ENCODE data around the gene OTOF.

Gene OTOF

GRCh38 chr2:26430826-26431225 is 47.1 kb downstream of the OTOF start:
- H3K36me3 ChIP-seq (ENCODE audit: control insufficient read depth, insufficient read depth, low read length), result no peaks in the 10 kb centered on the region
- H3K4me3 ChIP-seq (ENCODE audit: low read length), result no peak overlapping the region
- H3K27me3 ChIP-seq (ENCODE audit: control insufficient read depth, insufficient read depth, low read length), result no peaks in the 10 kb centered on the region
- H3K4me1 ChIP-seq (ENCODE audit: control insufficient read depth, insufficient read depth, low read length), result no peaks in the 10 kb centered on the region
- H3K9me3 ChIP-seq (ENCODE audit: control insufficient read depth, low read length), result no peaks in the 10 kb centered on the region
- no peak overlapping the region for H3K9ac ChIP-seq (ENCODE audit: low read length)

GRCh38 chr2:26429779-26430578 is 47.9 kb downstream of the OTOF start:
- Histone ChIP-seq H3K9ac (ENCODE audit: low read length) (no peak overlapping the region), H3K4me1 (ENCODE audit: control insufficient read depth, insufficient read depth, low read length) (no peaks in the 10 kb centered on the region)

GRCh38 chr2:26428846-26429245 is 49.1 kb downstream of the OTOF start:
- Histone ChIP-seq H3K4me1 (ENCODE audit: control insufficient read depth, insufficient read depth, low read length) (no peaks in the 10 kb centered on the region), H3K27me3 (ENCODE audit: control insufficient read depth, insufficient read depth, low read length) (no peaks in the 10 kb centered on the region), H3K36me3 (ENCODE audit: control insufficient read depth, insufficient read depth, low read length) (no peaks in the 10 kb centered on the region), H3K4me3 (ENCODE audit: low read length) (no peak overlapping the region), H3K9me3 (ENCODE audit: control insufficient read depth, low read length) (no peaks in the 10 kb centered on the region), H3K9ac (ENCODE audit: low read length) (no peak overlapping the region)

More at GRCh38 chr2:26429779-26430578, 47.9 kb downstream of the OTOF start:
- Histone ChIP-seq H3K9me3 (ENCODE audit: control insufficient read depth, low read length) (no peaks in the 10 kb centered on the region), H3K36me3 (ENCODE audit: control insufficient read depth, insufficient read depth, low read length) (no peaks in the 10 kb centered on the region), H3K4me3 (ENCODE audit: low read length) (no peak overlapping the region), H3K27me3 (ENCODE audit: control insufficient read depth, insufficient read depth, low read length) (no peaks in the 10 kb centered on the region)

- Histone ChIP-seq H3K4me1 (ENCODE audit: control insufficient read depth, insufficient read depth, low read length) (no peaks in the 10 kb centered on the region), H3K27me3 (ENCODE audit: control insufficient read depth, insufficient read depth, low read length) (no peaks in the 10 kb centered on the region), H3K9ac (ENCODE audit: low read length) (no peak overlapping the region), H3K36me3 (ENCODE audit: control insufficient read depth, insufficient read depth, low read length) (no peaks in the 10 kb centered on the region), H3K4me3 (ENCODE audit: low read length) (no peak overlapping the region), H3K9me3 (ENCODE audit: control insufficient read depth, low read length) (no peaks in the 10 kb centered on the region)
Measured at GRCh38 chr2:26424221-26424620, 53.7 kb downstream of the OTOF start.

- H3K27me3 ChIP-seq (ENCODE audit: control insufficient read depth, insufficient read depth, low read length), result no peaks in the 10 kb centered on the region
- no peaks in the 10 kb centered on the region for H3K36me3 ChIP-seq (ENCODE audit: control insufficient read depth, insufficient read depth, low read length)
- no peaks in the 10 kb centered on the region for H3K9me3 ChIP-seq (ENCODE audit: control insufficient read depth, low read length)
- H3K4me1 ChIP-seq (ENCODE audit: control insufficient read depth, insufficient read depth, low read length), result no peaks in the 10 kb centered on the region
- no peak overlapping the region for H3K4me3 ChIP-seq (ENCODE audit: low read length)
- no peak overlapping the region for H3K9ac ChIP-seq (ENCODE audit: low read length)
Measured at GRCh38 chr2:26423750-26424149, 54.2 kb downstream of the OTOF start.

- Histone ChIP-seq H3K9me3 (ENCODE audit: control insufficient read depth, low read length) (no peaks in the 10 kb centered on the region), H3K36me3 (ENCODE audit: control insufficient read depth, insufficient read depth, low read length) (no peaks in the 10 kb centered on the region), H3K9ac (ENCODE audit: low read length) (no peak overlapping the region), H3K4me3 (ENCODE audit: low read length) (no peak overlapping the region), H3K4me1 (ENCODE audit: control insufficient read depth, insufficient read depth, low read length) (no peaks in the 10 kb centered on the region), H3K27me3 (ENCODE audit: control insufficient read depth, insufficient read depth, low read length) (no peaks in the 10 kb centered on the region)
Measured at GRCh38 chr2:26422947-26423629, 54.8 kb downstream of the OTOF start.

- no peaks in the 10 kb centered on the region for H3K27me3 ChIP-seq (ENCODE audit: control insufficient read depth, insufficient read depth, low read length)
Measured at GRCh38 chr2:26421961-26422360, 56.0 kb downstream of the OTOF start.

GRCh38 chr2:26414311-26414710 is 63.6 kb downstream of the OTOF start:
- Histone ChIP-seq H3K4me3 (ENCODE audit: low read length) (no peak overlapping the region), H3K27me3 (ENCODE audit: control insufficient read depth, insufficient read depth, low read length) (no peaks in the 10 kb centered on the region), H3K4me1 (ENCODE audit: control insufficient read depth, insufficient read depth, low read length) (no peaks in the 10 kb centered on the region), H3K9me3 (ENCODE audit: control insufficient read depth, low read length) (no peaks in the 10 kb centered on the region), H3K36me3 (ENCODE audit: control insufficient read depth, insufficient read depth, low read length) (no peaks in the 10 kb centered on the region), H3K9ac (ENCODE audit: low read length) (no peak overlapping the region)

More at GRCh38 chr2:26421961-26422360, 56.0 kb downstream of the OTOF start:
- H3K4me3 ChIP-seq (ENCODE audit: low read length), result no peak overlapping the region
- H3K9ac ChIP-seq (ENCODE audit: low read length), result no peak overlapping the region
- no peaks in the 10 kb centered on the region for H3K9me3 ChIP-seq (ENCODE audit: control insufficient read depth, low read length)
- H3K4me1 ChIP-seq (ENCODE audit: control insufficient read depth, insufficient read depth, low read length), result no peaks in the 10 kb centered on the region
- no peaks in the 10 kb centered on the region for H3K36me3 ChIP-seq (ENCODE audit: control insufficient read depth, insufficient read depth, low read length)

GRCh38 chr2:26412091-26412673 is 65.7 kb downstream of the OTOF start:
- no peaks in the 10 kb centered on the region for H3K36me3 ChIP-seq (ENCODE audit: control insufficient read depth, insufficient read depth, low read length)
- H3K4me3 ChIP-seq (ENCODE audit: low read length), result no peak overlapping the region
- H3K9me3 ChIP-seq (ENCODE audit: control insufficient read depth, low read length), result no peaks in the 10 kb centered on the region
- no peaks in the 10 kb centered on the region for H3K4me1 ChIP-seq (ENCODE audit: control insufficient read depth, insufficient read depth, low read length)
- no peaks in the 10 kb centered on the region for H3K27me3 ChIP-seq (ENCODE audit: control insufficient read depth, insufficient read depth, low read length)
- H3K9ac ChIP-seq (ENCODE audit: low read length), result no peak overlapping the region

- no peaks in the 10 kb centered on the region for H3K27me3 ChIP-seq (ENCODE audit: control insufficient read depth, insufficient read depth, low read length)
- H3K9ac ChIP-seq (ENCODE audit: low read length), result no peak overlapping the region
- no peaks in the 10 kb centered on the region for H3K36me3 ChIP-seq (ENCODE audit: control insufficient read depth, insufficient read depth, low read length)
- H3K4me3 ChIP-seq (ENCODE audit: low read length), result no peak overlapping the region
- no peaks in the 10 kb centered on the region for H3K4me1 ChIP-seq (ENCODE audit: control insufficient read depth, insufficient read depth, low read length)
- H3K9me3 ChIP-seq (ENCODE audit: control insufficient read depth, low read length), result no peaks in the 10 kb centered on the region
Measured at GRCh38 chr2:26411419-26411818, 66.5 kb downstream of the OTOF start.

GRCh38 chr2:26410764-26411243 is 67.1 kb downstream of the OTOF start:
- Histone ChIP-seq H3K4me3 (ENCODE audit: low read length) (no peak overlapping the region), H3K36me3 (ENCODE audit: control insufficient read depth, insufficient read depth, low read length) (no peaks in the 10 kb centered on the region), H3K4me1 (ENCODE audit: control insufficient read depth, insufficient read depth, low read length) (no peaks in the 10 kb centered on the region), H3K27me3 (ENCODE audit: control insufficient read depth, insufficient read depth, low read length) (no peaks in the 10 kb centered on the region), H3K9ac (ENCODE audit: low read length) (no peak overlapping the region), H3K9me3 (ENCODE audit: control insufficient read depth, low read length) (no peaks in the 10 kb centered on the region)

- no peak overlapping the region for H3K9ac ChIP-seq (ENCODE audit: low read length)
- no peaks in the 10 kb centered on the region for H3K36me3 ChIP-seq (ENCODE audit: control insufficient read depth, insufficient read depth, low read length)
- no peaks in the 10 kb centered on the region for H3K4me1 ChIP-seq (ENCODE audit: control insufficient read depth, insufficient read depth, low read length)
- H3K9me3 ChIP-seq (ENCODE audit: control insufficient read depth, low read length), result no peaks in the 10 kb centered on the region
- no peak overlapping the region for H3K4me3 ChIP-seq (ENCODE audit: low read length)
- no peaks in the 10 kb centered on the region for H3K27me3 ChIP-seq (ENCODE audit: control insufficient read depth, insufficient read depth, low read length)
Measured at GRCh38 chr2:26409785-26410184, 68.1 kb downstream of the OTOF start.
